T-helper 1 cell treated with Interleukin-12 subunit alpha and Interleukin-12 subunit beta and Interleukin-4 antibody, amounts not matched to agents 30 ng/mL and 1 ng/mL, for 36 hours (primary cell): ENCODE data around the gene FAM120A. TPM values are rescaled to one million over a fixed set of nuclear protein-coding genes. Genes with fewer than 3 reads are reported as not detected.

Experiments used
- intact Hi-C: fragments of 100-400 bp; cut with micrococcal nuclease; formaldehyde crosslinking; loops from one replicate; pipeline ENCODE4 v1.15.1; 2024
- total RNA-seq: library from RNA; stranded (reverse); gene quantifications from 2 replicates; pipeline ENCODE4 v1.2.3, GENCODE V29; 2022

FAM120A gene
- total RNA-seq, 1 donor from 2014 or later = 143 TPM

DNA sequence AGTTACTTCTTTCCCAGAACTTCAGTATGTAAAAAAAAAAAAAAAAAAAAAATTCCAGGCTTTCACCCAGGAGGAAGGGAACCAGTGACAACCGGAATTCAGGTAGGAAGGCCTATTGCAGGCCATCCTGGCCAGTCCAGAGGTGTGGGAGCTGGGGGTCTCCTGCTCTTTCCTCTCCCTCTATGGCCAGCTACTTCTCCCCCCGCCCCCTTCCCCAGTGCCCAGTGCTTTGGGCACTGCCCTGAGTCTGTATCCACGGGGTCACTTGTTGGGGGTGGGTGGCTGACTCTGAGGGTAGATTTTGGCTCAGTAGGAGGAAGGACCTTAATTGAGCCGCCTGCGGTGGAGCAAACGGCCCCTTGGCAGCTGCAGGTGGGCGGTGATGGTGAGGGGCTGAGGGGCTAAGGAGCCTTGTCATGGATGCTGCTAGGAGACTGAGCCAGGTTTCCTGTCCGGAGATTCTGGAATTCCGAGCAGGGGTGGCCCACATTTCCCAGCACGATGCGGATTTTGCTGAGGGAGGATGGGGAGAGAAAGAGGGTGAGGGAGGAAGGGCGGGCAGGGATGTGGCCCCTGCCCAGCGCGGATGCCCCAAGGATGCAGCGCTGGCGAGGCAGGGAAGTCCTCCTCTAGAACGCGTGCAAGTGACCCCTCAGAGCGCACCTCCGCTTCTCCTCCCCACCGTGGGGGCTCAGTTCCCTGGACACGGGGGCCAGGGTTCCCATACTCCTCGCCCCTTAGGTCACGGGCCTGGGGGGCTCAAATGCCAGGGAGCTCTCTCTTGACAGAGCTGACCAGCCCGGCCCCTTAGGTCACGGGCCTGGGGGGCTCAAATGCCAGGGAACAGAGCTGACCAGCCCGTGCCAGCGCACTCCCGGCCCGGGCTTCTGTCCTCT lies 123.7 kb downstream of the FAM120A start:
- intact Hi-C loops = no loop called here

DNA sequence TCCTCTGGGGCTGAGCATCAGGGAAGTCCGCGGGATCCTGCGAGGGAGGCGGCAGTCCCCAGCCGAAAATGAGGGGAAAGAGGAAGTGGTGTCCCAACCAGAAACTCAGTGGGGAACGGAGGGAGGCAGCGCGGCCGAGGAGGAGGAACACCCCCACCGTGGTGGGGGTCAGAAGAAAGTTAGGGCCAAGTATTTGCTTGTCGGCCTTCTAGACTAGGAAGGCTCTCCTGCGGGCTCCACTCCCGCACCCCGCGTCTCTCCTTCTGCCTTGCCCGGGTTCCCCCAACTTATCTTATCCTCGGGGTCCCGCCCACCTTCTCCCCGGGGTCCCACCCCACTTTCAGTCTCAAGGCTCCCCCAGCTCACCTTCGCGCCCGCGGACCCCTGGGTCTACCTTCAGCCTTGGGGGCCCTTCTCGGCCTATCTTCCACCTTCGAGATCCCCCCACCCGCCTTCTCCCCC lies 124.3 kb downstream of the FAM120A start:
- intact Hi-C loops = loop anchor here (1.0 kb wide), 2 partner anchors 10 to 811 kb away; no protein-coding TSS in a partner anchor

DNA sequence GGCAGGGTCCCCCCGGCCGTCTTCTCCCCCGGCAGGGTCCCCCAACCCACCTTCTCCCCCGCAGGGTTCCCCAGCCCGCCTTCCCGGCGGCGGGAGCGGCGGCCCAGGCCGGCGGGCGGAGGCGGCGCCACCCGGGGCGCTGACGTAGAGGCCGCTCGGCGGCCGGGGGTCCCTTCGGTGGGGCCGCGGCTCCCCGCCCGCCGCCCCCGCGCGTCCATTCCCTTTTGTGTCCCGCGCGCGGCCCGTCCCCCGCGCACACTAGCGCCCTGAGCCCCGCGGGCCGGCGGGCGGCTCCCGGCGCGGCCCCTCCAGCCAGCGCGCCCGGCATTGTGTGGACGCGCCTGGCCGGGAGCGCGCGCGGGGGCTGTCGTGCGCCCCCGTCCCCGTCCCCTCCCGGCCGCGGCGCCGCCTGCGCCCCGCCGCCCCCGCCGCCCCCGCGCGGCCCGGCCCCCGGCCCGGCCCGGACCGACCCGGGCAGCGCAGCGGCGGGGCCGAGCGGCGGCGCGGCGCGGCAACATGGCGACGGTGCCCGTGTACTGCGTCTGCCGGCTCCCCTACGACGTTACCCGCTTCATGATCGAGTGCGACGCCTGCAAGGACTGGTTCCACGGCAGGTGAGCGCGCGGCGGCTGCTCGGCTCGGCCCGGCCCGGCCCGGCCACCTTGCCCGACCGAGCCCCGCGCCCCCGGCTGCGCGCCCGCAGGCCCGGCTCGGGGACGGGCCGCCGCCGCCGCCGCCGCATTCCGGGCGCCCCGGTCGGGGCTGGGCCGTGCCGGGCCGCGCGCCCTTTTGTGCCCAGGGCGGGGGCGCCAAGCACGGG lies 125.0 kb downstream of the FAM120A start, which contains the start of gene PHF2:
TSS of gene PHF2 (plus strand) at position 327 of the 820 bp plus-strand sequence. CDS start at position 517, 190 bp downstream.
- intact Hi-C loops = loop anchor here (1.0 kb wide), 2 partner anchors 10 to 811 kb away; no protein-coding TSS in a partner anchor

GRCh38 chr9:93577078-93577974 lies 125.8 kb downstream of the FAM120A start:
- intact Hi-C loops = no loop called here

DNA sequence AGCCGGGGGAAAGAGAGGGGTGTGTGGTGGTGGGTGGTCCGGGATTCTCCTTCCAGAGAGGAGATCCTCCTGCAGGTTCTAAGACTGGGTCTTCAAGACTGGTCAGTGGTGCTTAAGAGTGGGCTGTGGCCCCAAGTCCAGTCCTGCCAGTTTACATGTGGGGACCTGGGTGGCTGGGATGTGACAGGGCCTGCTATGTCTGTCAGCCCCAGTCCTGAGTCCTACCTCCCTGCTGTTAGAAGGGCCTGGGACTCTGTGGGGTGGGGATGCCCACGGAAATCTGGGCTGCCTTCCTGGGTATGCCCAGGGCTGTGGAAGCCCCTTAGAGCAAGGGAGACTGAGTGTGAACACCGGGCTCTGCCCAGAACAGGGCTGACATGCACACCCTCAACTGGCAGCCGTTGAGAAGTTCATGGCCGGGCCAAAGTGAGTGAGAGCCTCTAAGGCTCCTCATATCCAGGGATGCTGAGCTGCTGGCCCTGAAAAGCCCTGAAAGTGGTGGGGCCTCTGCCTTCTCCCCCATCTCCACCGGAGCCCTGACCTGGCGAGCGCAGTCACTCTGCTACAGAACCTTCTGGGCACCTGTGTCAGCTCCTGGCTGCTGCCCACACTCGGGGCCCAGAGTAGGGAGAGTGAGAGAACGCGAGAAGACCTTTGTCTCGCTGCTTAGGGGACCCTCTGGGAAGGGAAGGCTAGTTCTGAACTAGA lies 126.6 kb downstream of the FAM120A start:
- intact Hi-C loops = no loop called here

- intact Hi-C loops = no loop called here
These were observed 127.4 kb downstream of the FAM120A start for GRCh38 chr9:93578844-93579243.

DNA sequence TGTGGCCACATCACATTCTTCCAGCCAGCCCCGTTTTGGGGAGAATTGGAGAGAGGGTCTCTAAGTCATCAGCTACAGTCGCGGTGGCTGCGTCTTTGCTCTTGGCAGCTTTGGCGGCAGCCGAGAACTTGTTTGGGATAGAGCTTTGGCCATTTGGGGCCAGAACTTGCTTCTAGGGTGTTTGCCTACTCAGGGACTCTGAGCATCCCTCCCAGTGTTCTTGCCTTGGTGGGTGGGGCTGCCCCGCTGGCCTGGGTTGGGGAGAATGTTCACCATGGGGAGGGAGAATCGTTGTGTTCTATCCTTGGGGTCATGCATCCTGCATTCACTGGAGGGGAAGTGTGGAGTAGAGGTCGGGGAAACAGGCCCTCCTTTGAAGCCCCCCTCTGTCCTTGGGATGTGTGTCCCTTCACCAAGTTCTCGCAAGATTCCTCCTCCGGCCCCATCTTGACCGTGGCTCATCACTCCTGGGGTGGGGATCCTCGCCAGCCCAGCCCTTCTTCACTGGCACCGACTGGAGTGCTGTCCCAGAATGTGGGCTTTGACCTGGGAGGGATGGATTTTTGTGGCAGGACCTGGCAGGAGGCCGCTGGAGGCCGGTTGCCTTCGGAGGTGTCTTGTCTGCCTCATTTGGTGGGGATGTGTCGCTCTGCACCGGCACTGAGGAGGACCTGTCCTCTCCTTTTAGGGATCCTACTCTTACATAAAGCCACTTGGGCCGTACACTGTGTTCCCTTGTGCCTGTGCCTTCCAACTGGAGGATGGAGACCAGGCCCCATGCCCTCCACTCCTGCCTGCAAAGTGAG lies 128.4 kb downstream of the FAM120A start:
- intact Hi-C loops = no loop called here

DNA sequence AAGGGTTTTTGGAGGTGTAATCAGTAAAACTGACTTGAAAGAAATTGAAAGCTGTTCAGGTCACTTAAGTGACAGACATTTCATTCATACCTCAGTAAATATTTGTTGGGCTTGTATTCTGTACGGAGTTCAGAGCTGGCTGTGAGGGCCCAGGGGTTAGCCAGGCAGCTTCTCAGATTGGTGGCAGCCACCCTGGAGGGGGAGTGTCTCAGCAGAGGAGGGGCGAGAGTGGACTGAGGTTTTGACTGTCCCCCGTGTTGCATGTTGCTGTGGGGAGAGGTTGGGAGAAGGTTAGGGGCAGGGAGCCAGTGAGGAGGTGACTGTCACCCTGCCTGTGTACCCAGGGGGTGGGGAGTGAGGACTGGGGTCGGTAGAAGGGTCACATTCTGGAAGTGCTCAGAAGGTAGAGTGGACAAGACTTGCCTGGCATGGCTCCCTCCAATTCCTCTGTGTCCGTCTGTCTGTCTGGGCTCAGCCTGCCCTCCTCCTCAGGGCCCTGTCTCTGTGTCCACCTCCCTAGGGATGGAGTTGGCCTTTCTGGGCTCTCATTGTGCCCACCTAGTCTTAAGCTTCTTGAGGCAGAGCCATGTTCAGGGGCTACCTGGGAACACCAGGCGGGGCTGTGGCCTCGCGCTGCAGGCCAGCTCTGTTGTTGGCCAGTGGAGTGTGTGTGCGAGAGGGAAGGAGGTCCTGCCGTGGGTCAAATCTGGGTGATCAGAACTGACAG lies 129.3 kb downstream of the FAM120A start:
- intact Hi-C loops = no loop called here

- intact Hi-C loops = no loop called here
These were observed 130.6 kb downstream of the FAM120A start for GRCh38 chr9:93582115-93582514.

- intact Hi-C loops = no loop called here
These were observed 131.1 kb downstream of the FAM120A start for GRCh38 chr9:93582550-93582949.

GRCh38 chr9:93585259-93585658 lies 133.8 kb downstream of the FAM120A start:
- intact Hi-C loops = no loop called here

DNA sequence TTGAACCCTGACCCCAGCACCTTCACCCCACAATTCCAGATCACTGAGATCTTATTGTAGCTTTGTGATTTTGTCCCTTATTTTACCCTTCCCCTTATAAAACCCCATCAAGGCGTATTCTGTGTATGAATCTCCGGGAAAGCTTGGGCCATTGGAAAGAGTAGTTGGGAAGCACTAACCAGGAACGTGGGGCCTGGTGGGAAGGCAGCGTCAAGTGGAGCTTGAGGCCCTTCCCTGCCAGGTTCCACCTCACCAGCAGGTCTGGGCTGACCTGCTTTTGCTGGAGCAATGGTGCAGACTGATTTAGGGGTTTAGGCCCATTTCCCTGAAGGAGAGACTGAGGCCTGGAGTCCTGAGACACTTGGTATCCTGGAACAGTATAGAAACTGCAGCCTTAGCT lies 134.2 kb downstream of the FAM120A start:
- intact Hi-C loops = no loop called here

GRCh38 chr9:93586290-93587057 lies 135.0 kb downstream of the FAM120A start:
- intact Hi-C loops = no loop called here

DNA sequence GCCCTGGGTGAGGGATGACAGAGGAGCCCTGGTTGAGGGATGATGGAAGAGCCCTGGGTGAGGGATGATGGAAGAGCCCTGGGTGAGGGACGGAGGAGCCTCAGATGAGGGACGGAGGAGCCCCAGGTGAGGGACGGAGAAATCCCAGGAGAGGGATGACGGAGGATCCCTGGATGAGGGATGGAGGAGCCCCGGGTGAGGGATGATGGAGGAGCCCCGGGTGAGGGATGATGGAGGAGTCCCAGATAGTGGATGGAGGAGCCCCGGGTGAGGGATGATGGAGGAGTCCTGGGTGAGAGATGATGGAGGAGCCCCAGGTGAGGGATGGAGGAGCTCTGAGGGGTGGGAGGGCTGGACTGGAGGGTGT lies 135.8 kb downstream of the FAM120A start:
- intact Hi-C loops = no loop called here

DNA sequence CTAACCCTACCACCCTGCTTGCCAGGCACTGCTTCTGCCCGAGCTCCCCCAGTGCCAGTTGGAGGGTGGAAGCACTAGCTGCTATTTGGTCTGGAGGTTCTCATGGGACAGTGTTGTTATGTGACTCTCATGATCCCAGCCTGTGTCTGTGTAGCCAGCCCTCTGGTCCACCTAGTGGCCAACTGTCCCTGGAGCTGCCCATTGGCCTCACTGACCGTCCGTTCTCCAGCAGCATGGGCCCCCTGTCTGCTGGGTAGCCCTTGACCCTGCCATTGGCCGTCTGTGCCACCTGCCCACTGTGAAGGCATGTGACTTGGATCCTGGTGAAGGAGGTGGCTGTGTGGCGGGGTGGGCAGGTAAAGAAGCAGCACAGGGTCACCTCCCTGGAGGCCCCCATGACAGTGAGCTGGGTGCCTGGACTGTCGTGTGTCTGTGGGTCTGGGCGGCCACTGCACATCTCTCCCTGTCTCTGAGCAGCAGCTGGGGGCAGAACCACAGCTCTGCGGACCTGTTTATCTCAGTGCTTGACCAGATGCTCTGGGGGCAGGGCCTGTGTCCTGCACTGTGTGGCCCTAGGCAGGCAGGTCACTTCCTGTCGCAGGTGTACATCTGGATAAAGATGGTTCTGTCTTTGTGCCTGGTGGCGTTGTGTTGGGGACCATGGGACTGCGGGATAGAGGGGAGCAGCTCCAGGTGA lies 136.3 kb downstream of the FAM120A start:
- intact Hi-C loops = no loop called here

- intact Hi-C loops = no loop called here
These were observed 137.4 kb downstream of the FAM120A start for GRCh38 chr9:93588641-93589609.
